ENCODE measurements around the gene NMD3. TPM values are rescaled to one million over a fixed set of nuclear protein-coding genes. Genes with fewer than 3 reads are reported as not detected.

The NMD3 gene
- total and polyA plus RNA-seq, 12 donors = 13.2 to 168 (median 44.6) TPM

GRCh38 chr3:161221806-161222600 is 892 bp downstream of the NMD3 start:
- Histone ChIP-seq H3K27ac (peak overlapping the region in 4 of 5 donors; percentile 90 to 94 (median 93)), H3K36me3 (replicated peaks in 1 of 2) (no peaks in the 10 kb centered on the region), H3K4me1 (replicated peaks in 1 of 2) (peaks cover 16 to 36% of the 10 kb centered on the region in 2 donors), H3K9me3 (replicated peaks in 1 of 3) (no peaks in the 10 kb centered on the region), H3K4me3 (peak overlapping the region; percentile 62 to 99 (median 74)), H3K27me3 (no peaks in the 10 kb centered on the region)
- intact Hi-C loops (cut with DNase I) = no loop called here
- DNase-seq = peak in 5 of 7 donors; percentile 26 to 57 (median 38)
- TF ChIP-seq CTCF (IDR thresholded peaks at IDR 0.05) = no peak
- TF ChIP-seq POLR2A (IDR thresholded peaks at IDR 0.05) = peak in 1 of 2 donors; percentile 11
- WGBS, 4 donors = 11 to 14% (median 14%) methylated on average over 19 of the region's 19 CpGs

DNA sequence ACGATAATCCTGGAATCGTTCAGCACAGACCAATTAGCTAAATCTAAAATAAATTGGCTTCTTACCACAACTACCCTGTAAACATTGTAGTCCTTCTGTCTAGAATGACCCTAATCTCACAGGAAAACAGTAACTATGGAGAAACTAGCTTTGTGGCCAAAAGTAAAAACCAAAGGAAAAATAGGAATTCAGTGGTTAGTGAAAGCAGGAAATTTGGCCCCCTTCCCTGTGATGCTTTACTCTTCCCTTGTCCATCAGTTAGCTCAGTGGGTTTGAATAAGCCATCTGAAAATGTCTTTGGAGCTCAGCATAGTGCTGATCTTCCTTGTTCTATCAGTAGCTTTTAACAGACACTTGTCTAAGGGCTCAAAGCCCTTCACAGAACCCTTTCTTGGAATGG is 1.6 kb downstream of the NMD3 start:
- Histone ChIP-seq H3K27me3 (no peaks in the 10 kb centered on the region), H3K36me3 (replicated peaks in 1 of 2) (peaks cover 0 to 4% of the 10 kb centered on the region in 2 donors), H3K4me1 (replicated peaks in 1 of 2) (peaks cover 16 to 36% of the 10 kb centered on the region in 2 donors), H3K9me3 (replicated peaks in 1 of 3) (no peaks in the 10 kb centered on the region), H3K4me3 (peak overlapping the region in 1 of 4 donors; percentile 62), H3K27ac (no peak overlapping the region)
- no peak for TF ChIP-seq CTCF (IDR thresholded peaks at IDR 0.05)
- TF ChIP-seq POLR2A (IDR thresholded peaks at IDR 0.05) = no peak
- DNase-seq = no peak
- WGBS, 4 donors = 50 to 56% (median 53%) methylated on average over 2 of the region's 2 CpGs
- intact Hi-C loops (cut with DNase I) = no loop called here

- Histone ChIP-seq H3K9me3 (replicated peaks in 1 of 3) (no peaks in the 10 kb centered on the region), H3K36me3 (replicated peaks in 1 of 2) (peaks cover 0 to 9% of the 10 kb centered on the region in 2 donors), H3K4me1 (replicated peaks in 1 of 2) (peaks cover 16 to 36% of the 10 kb centered on the region in 2 donors), H3K27me3 (no peaks in the 10 kb centered on the region), H3K4me3 (no peak overlapping the region), H3K27ac (no peak overlapping the region)
- TF ChIP-seq CTCF (IDR thresholded peaks at IDR 0.05) (no peak), POLR2A (IDR thresholded peaks at IDR 0.05) (no peak)
- intact Hi-C loops (cut with DNase I) = no loop called here
- DNase-seq = no peak
- 95 to 97% (median 96%) methylated on average over 8 of the region's 8 CpGs for WGBS, 4 donors
These were observed 3.7 kb downstream of the NMD3 start for GRCh38 chr3:161224786-161225185.

GRCh38 chr3:161230621-161231171 is 9.6 kb downstream of the NMD3 start:
- 96 to 98% (median 97%) methylated on average over 2 of the region's 2 CpGs for WGBS, 4 donors
- H3K27me3 ChIP-seq = no peaks in the 10 kb centered on the region
- no peak overlapping the region for H3K4me3 ChIP-seq
- intact Hi-C loops (cut with DNase I) = no loop called here
- DNase-seq = no peak
- no peaks in the 10 kb centered on the region for H3K4me1 ChIP-seq (replicated peaks in 1 of 2)
- H3K27ac ChIP-seq = no peak overlapping the region
- H3K36me3 ChIP-seq (replicated peaks in 1 of 2) = peaks cover 0 to 43% of the 10 kb centered on the region in 2 donors
- no peaks in the 10 kb centered on the region for H3K9me3 ChIP-seq (replicated peaks in 1 of 3)
- TF ChIP-seq POLR2A (IDR thresholded peaks at IDR 0.05) (no peak), CTCF (IDR thresholded peaks at IDR 0.05) (no peak)

All from adrenal gland (tissue), 12 donors.